OCI-LY1 (cell line): ENCODE measurements around the gene ADGRG3.

Experiments used
- EZH2 ChIP-seq: fragments of 200-600 bp; sonication (generic), shearing (Covaris generic); IDR thresholded peaks from 2 replicates; pipeline ENCODE4 v1.8.0; 2017; ENCODE audit warnings: borderline replicate concordance, mixed run types, mild to moderate bottlenecking, antibody characterized with exemption, low read length, moderate library complexity, mixed read lengths
- TF ChIP-seq, protein P1 (sequence below): fragments of 200-600 bp; sonication (generic), shearing (Covaris generic); IDR thresholded peaks from 2 replicates; pipeline ENCODE4 v1.5.1; 2017; ENCODE audit warnings: mild to moderate bottlenecking, antibody characterized with exemption, low read length, moderate library complexity, mixed read lengths

DNA sequence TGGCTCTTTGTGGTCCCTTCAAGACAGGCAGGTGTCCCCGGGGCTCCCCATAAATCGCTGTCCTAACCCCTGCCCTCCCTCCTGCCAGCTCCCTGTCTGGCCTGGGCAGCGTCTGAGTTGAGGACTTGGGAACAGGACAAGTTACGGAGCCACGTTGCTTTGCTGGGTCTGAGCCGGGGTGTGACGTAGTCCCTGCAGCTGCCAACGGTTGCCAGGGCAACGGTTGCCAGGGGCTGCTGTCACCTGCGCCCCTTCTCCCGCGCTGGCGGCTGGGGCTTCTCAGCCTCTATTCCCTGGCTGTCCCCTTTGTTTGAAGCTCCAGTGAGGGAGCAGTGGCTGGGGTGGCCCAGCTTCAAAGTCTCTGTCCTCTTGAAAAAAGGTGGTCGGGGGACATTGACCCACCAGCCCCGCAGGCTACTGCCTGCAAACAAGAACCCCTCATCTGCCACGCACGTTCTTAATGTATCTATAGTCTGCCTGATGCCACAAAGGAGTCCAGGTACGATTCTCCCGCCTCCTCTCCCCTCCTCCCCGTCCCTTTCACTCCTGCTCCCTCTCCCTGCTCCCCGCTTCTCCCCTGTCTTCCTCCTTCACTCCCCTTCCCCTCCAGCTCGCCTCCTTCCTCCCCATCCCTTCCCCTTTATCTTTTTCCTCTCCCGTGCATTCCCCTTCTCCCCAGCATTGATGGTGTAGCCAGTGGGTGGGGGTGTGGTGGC, 28.8 kb upstream of the ADGRG3 start:
- TF ChIP-seq, protein P1, sequence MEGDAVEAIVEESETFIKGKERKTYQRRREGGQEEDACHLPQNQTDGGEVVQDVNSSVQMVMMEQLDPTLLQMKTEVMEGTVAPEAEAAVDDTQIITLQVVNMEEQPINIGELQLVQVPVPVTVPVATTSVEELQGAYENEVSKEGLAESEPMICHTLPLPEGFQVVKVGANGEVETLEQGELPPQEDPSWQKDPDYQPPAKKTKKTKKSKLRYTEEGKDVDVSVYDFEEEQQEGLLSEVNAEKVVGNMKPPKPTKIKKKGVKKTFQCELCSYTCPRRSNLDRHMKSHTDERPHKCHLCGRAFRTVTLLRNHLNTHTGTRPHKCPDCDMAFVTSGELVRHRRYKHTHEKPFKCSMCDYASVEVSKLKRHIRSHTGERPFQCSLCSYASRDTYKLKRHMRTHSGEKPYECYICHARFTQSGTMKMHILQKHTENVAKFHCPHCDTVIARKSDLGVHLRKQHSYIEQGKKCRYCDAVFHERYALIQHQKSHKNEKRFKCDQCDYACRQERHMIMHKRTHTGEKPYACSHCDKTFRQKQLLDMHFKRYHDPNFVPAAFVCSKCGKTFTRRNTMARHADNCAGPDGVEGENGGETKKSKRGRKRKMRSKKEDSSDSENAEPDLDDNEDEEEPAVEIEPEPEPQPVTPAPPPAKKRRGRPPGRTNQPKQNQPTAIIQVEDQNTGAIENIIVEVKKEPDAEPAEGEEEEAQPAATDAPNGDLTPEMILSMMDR = no peak
- no peak for TF ChIP-seq EZH2
